Thyroid gland (tissue), 4 donors: Measurements from ENCODE around the gene BPHL.

Source experiments
- CTCF ChIP-seq, 6 experiments: fragments of 200-600 bp in 3 of 6; fragments of 450-650 bp in 3 of 6; sonication (generic) in 3 of 6; IDR thresholded peaks; one replicate each; pipeline ENCODE4 v1.5.1; 2016 to 2019; ENCODE audit warnings: antibody characterized with exemption in 6 of 6, mild to moderate bottlenecking in 2 of 6, inconsistent platforms in 1 of 6, moderate library complexity in 1 of 6
- POLR2A ChIP-seq, 2 donors: fragments of 450-650 bp; IDR thresholded peaks; one replicate each; pipeline ENCODE4 v1.6.1; 2017; ENCODE audit warnings: antibody characterized with exemption in 2 of 2, mild to moderate bottlenecking in 2 of 2, moderate library complexity in 1 of 2

- TF ChIP-seq CTCF (IDR thresholded peaks at IDR 0.05) (no peak), POLR2A (IDR thresholded peaks at IDR 0.05) (no peak)
These were observed 8.8 kb upstream of the BPHL start for GRCh38 chr6:3109761-3110160.
